Activated CD4-positive, alpha-beta T cell treated with anti-CD3 and anti-CD28 coated beads, Interleukin-2, amount 50 U/mL, for 24 hours (primary cell): ENCODE results near the gene MOGAT3.

ENCODE experiments used
- DNase-seq, 2 donors: peaks; one replicate each; pipeline ENCODE4 v3.0.0-alpha.2; 2020; ENCODE audit warnings: low read depth in 1 of 2, low spot score in 1 of 2

MOGAT3 gene

DNA sequence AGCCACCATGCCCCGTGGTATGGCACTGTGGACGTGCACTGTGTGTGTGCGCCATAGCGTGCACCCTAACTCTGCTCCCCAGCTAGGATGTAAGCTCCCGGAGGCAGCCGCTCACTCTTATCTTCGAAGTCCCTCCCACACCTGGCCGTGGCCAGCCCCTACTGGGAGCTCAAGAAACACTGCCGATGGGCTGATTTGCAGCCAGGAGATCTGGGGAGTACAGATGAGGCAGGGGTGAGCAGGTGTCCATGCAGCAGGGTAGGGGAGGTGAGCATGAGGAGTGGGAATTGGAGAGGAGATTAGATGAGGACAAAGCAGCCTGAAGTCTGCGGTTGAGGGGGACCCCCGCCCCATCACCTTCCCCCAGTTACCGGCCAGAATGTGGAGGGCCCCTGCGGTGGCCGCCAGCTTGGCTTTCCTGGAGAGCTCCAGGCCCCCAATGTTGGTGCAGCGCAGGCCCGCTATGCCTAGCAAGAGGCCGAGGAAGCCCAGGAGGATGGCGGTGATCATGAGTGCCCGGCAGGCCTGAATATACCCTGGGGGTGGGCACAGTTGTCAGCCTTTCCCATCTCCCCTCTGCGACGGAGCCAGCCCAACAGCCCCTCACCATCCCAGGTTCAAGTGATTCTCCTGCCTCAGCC, 33.2 kb upstream of the MOGAT3 start:
- DNase-seq, result no peak

DNA sequence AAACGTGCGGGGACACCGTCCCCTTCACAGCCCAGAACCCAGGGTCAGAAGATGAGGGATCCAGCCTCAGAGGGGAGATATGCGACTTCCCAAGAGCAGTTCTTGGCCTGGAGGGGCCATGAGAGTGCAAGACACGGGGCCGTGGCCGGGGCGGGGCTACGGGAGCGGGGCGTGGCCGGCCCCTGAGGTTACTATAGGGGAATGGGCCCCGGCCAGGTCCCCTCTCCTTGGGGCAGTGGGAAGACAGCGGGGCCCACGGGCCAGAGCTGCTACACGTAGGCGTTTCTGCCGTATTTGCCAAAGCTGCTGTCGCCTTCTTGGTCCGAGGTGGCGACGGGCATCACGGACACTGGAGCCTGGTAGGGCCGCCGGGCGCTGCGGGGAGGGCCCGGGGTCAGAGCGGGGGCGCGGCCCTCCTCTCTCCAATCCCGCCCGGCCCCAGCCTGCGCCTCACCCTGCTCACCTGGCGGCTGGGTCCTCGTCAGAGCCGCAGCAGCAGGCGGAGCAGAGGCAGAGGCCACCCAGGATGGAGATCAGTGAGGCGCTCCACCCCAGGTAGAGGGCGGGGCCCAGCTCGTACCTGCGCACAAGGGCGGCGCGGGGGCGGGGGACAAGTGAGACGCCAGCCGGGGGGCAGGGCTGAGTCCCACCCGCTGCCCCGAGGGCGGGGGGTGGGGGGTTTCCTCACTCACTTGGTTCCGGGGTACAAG, 31.5 kb upstream of the MOGAT3 start:
- DNase-seq, result no peak

DNA sequence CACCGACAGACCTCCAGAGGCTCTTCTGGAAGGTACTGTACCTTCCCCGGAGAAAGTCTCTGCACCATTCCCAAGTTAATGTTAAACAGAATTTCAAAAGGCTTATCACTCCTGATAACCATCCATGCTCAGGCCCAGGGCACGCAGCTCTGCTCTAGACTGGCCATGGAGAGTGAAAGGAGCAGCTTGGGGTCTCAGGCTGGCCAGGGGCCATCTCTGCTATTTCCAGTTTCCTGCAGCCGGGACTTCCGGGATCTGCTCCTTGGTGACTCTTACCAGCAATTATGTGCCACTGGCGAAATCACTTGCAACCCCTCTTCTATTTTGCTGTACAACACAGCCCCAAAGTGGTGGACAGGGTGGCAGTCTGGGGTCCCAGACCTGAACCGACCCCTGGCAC, 30.8 kb upstream of the MOGAT3 start:
- no peak for DNase-seq

DNA sequence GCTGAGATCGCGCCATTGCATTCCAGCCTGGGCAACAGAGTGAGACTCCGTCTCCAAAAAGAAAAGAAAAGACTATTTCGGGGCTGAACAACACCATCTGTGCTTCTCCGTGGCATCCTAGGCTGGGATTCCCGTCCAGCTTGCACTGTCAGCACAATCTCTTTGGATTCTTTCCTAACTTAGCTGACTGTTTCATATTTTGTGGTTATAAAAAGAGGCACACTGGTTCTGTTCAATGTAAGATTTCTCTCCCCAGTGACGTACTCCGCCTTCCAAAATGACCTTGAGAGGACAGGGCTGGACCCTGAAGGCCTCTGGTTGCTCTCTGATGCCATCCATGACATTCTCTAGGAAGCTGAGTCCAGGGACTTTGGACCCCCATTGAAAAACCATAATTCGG, 25.9 kb upstream of the MOGAT3 start:
- DNase-seq, result no peak

DNA sequence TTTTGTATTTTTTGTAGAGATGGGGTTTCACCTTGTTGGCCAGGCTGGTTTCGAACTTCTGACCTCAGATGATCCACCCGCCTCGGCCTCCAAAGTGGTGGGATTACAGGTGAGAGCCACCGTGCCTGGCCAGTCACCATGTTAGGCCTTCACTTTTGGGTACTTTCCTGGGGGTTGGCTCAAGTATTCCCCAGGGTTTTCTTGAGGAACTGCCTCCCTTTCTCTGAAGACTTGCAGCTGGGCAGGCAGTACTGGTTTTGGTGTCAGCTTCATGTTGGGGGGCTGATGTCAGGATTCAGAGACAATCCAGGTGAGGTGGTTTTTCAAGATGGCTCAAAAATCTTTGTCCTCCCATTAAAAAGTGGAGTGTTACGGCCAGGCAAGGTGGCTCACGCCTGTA, 24.8 kb upstream of the MOGAT3 start:
- no peak for DNase-seq

DNA sequence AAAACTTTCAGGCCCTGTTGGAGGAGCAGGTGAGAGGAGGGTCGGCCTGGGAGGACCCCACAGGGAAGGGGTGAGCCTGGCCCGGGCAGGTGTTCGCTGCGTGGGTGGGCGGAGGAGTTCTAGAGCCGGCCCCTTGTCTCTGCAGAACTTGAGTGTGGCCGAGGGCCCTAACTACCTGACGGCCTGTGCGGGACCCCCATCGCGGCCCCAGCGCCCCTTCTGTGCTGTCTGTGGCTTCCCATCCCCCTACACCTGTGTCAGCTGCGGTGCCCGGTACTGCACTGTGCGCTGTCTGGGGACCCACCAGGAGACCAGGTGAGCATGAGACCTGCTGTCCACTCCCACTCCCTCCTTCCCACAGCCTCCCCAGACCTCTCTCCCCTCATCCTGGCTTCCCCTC, 22.7 kb upstream of the MOGAT3 start:
- DNase-seq, result no peak

DNA sequence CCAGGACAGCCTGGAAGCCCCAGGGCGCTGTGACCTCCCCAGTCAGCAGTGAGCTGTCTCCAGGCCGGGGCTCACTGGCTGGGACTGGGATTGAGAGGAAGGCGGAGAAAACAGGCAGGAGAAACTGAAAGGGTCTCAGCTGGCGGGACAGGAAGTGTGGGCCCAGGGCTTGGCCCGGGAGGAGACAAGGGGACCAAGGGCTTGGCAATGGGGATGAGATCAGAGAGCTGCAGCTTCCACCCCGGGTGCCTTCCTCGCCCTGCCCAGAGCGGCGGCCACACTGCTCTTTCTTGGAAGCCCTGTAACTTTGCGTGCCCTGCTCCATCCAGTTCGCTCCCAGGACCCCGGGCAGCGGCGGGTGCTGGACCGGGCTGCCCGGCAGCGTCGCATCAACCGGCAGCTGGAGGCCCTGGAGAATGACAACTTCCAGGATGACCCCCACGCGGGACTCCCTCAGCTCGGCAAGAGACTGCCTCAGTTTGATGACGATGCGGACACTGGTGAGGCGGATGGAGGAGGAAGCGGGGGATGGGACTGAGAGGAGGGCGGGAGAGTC, 21.5 kb upstream of the MOGAT3 start:
- DNase-seq, result no peak

DNA sequence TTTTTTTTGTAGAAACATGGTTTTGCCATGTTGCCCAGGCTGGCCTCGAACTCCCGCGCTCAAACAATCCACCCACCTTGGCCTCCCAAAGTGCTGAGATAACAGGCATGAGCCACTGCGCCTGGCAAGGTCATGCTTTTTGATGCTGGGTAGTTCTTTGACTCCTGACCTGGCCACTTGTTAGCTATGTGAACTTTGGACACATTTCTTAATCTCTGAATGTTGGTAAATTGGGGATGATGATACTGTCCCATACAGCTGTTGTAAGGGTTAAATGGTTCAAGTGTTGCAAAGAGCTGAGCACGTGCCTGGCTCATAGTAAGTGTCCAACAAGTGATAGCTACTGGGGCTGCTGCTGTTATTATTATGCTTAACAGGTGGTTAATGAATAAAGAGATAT, 19.5 kb upstream of the MOGAT3 start:
- DNase-seq, result no peak

DNA sequence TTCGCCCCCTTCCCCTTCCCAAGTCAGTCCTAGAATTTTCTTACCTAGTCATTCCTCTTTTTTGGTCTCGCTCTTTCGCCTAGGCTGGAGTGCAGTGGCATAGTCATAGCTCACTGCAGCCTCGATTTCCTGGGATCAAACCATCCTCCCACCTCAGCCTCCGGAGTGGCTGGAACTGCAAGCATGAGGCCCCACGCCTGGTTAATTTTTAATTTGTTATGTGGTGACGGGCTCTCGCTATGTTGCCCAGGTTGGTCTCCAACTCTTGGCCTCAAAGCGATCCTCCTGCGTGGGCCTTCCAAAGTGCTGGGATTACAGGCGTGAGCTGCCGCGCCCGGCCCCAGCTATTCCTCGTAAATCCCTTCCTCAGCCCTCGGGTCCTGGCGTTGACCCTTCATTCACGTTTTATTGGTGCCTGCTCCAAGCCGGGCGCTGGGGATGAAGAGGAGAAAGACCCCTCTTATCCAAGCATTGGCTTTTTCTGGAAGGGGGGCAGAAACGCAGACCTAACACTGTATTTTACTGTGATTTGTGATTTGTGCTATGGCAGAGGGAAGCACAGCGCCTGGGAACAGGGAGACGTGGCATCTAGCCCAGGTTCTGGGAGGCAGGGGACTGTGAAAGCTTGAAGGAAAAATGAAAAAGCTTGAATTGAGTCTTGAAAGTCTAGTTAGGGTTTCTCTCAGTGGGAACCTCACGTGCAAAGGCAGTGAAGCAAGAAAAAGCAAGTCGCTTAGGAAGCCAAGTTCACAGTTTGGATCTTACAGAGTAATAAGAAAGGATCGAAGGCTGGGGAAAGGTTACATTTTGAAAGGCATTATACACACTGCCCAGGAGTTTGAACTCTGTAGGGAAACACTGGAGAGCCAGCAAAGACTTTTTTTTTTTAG, 17.6 kb upstream of the MOGAT3 start:
- DNase-seq, result no peak

DNA sequence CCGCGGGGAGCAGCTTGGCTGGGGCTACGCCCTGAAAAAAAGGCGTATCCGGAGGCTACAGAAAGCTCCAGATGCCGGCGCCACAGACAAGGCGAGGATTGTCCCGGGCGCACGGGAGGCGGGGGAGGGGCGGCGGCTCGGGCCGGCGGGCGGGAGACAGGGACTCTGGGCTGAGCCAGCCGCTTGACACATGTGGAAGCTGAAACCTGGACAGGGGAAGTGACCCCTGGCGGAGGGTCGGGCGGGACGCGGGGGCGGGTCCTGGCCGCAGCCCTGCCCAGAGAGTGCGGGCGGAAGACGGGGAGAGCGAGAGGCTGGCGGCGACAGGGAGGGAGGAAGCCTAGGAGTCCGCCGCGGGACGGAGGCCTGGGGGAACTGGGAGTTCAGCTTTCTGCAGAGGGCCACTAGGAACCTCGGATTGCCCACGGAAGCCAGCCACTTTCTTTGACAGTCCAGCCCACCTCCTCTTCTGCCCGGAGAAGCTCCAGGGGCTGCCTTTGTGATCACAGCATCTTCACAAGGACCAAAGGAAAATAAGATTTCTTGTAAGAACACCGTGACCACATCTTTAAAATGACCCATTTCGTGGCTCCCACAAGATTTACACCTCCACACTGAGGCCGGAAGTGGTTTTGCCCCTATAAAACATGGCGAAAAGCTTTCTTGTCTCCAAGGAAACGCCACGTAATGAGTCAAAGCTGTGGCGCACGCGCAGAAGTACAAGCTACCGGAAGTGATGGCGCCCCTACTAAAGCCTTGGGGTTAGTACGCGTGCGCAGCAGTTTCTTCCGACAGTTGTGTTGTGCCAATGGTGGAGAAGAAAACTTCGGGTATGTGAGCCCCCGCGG, 16.8 kb upstream of the MOGAT3 start, which contains the start of the genes PLOD3 and ZNHIT1:
TSS of gene PLOD3 (minus strand) at position 194 of the 848 bp plus-strand sequence. CDS start 307 bp downstream, outside the sequence.
TSS of gene ZNHIT1 (plus strand) at position 778 of the 848 bp plus-strand sequence. CDS start at position 809, 31 bp downstream.
- DNase-seq, result peak; percentile 89 to 97

DNA sequence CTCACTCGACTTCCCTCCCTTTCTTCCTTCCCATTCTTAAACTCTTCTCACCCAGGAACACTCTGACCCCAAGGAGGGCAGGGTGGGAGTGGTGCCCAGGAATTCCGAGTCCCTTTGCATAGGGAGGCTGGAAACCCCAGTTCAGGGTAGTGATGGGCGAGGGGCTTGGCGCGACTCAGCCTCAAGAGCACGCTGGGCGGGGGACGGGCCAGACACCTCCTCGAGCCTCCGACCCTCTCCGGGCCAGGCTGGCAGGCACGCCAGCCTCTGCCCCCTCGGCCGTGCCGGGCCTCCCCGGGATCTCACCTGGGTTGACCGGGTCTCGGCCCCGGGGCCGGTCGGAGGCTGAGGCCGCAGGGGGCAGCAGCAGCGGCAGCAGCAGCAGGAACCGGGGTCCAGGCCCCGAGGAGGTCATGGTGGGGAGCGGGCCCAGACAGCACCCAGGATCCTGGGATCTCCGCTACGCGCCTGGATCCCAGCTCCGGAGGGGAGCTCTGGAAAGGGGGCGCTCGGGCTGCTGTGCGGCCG, 16.1 kb upstream of the MOGAT3 start:
- DNase-seq, result no peak

DNA sequence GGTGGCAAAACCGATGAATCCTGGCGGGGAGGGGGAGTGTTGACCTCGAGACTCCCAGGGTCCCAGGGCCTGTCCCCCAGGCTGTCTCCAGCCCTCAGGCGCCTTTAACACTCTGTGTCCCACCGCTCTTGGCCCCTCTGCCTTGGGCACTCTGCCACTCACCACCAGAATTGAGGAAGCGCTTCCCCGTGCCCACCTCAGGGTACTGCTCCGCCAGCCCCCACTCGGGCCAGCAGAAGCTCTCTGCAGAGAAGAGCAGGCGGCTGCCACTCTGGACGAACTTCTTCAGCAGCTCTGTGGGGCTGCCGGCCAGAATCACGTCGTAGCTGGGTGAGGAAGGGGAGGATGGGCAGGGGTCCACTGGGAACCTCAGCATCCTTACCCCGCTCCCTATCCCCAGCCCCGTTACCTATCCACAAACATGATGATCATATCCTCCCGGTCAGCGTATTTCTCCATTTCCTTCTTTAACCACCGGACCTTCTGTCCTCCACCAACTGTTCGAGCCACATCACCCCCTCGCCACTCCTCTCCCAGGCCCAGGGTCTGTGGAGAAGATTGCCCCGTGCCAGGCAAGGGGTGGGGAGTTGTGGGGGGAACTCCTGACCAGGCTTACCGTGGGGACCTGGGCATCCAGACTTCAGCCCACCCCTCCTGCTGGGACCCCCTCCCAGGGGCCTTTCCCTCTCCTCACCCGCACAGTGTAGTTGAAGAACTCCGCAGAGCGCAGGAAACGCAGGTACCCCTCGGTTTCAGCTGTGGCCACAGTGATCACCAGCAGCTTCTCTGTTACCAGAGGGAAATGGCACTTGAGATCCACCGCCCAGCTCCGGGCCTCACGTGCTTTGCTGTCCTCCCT, 15.4 kb upstream of the MOGAT3 start:
- DNase-seq, result no peak

DNA sequence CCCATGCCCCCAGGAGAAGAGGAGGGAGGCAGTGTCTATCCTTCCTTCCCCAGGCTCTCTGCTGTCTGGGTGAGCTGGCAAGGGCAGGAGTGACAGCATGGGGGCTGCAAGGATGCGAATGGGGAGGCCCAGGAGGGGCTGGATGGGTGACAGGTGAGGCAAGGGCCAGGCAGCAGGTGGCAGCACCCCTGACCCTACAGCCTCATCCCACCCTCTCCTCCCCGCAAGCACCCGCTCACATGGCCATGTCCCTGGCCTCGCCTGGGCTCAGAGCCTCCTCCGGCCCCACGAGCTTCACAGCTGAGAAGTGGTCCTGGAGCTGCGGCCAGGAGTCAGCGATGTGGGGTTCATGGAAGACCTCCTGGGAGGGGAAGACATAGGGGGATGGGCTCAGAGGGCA, 11.2 kb upstream of the MOGAT3 start:
- DNase-seq, result no peak

DNA sequence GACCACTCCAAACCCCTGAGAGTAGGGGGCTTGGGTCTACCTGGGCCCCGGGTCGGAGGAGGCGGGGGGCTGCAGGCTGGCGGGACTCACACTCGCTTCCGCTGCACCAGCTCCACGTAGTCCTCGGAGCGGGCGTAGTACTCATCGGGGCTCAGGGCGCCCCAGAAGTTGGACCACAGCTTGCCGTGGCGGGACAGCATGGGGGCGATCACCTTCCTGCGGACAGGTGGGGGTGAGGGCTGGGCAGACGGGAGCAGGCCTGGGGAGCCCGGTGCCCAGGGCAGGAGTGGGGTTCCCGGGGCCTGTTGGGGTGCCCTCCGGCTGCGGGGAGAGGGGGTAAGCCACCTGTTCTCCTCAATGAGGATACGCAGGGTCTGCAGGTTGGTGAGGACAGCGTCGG, 10.7 kb upstream of the MOGAT3 start:
- no peak for DNase-seq

DNA sequence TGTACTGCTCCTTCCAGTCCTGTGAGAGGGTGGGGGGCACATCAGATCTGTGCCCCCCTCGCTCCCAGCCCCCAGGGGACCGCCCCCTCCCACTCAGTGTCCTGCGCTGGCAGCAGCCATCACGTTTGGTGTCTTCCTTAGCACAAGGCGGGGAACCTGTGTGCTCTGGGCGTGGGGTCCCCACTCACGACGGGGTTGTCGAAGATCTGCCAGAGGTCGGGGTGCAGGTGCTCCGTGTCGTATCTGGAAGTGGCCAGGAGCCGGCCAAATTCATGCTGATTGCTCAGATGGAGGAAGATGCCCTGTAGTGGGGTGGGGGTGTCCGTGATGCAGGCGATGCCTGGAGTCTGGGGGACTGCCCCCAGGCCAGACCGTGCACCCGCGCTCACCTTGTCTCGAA, 9.3 kb upstream of the MOGAT3 start:
- DNase-seq, result no peak

DNA sequence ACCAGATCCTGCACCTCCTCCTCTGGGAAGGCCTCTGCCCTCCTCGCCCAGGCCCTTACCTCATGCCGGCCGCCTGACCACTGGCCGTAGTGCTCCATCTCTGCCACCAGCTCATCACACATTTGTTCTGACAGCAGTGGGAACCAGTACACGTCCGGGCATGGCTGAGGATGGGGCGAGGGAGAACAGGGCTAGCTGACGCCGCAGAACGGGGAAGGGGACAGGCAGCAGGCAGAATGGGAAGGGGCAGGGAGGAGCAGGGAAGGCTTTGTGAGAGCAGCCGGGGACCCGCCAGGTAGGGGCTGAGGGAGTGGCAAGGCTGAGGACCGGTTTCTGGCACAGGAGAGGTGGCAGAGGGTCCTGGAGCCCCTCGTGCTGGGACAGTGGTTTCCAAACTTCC, 8.0 kb upstream of the MOGAT3 start:
- no peak for DNase-seq

DNA sequence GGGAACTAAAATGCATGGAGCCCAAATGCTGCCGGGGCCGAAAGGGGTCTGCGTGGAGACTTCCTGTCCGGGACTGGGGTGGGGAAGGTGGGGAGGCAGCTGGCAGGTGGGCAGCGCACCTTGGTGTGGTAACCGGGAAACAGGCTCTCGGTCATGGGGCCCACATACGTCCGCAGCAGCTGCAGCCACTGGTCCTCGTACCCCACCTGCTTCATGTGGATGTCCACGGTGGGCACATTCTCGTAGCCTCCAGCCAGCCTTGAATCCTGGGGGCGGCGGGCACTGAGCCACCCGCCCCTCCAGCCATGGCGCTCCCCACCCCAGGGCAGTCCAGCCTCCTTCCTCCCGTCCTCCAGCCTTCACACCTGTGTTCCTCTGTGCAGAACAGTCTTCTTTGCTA, 6.6 kb upstream of the MOGAT3 start:
- no peak for DNase-seq

DNA sequence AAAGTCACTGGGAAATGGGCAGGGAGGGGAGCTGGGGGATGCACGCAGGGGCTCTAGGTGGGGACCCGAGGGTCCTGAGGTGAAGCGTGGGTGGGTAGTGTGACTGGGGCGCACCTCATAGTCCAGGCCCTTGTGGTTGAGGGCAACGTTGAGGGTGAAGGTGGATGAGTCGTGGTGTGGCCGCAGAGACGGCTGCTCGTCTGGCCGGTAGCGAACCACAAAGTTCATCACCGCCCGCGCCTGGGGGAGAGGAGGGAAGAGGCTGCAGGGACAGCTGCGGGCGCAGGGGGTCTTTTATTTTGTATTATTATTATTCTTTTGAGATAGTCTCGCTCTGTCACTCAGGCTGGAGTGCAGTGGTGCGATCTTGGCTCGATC, 5.8 kb upstream of the MOGAT3 start:
- no peak for DNase-seq

DNA sequence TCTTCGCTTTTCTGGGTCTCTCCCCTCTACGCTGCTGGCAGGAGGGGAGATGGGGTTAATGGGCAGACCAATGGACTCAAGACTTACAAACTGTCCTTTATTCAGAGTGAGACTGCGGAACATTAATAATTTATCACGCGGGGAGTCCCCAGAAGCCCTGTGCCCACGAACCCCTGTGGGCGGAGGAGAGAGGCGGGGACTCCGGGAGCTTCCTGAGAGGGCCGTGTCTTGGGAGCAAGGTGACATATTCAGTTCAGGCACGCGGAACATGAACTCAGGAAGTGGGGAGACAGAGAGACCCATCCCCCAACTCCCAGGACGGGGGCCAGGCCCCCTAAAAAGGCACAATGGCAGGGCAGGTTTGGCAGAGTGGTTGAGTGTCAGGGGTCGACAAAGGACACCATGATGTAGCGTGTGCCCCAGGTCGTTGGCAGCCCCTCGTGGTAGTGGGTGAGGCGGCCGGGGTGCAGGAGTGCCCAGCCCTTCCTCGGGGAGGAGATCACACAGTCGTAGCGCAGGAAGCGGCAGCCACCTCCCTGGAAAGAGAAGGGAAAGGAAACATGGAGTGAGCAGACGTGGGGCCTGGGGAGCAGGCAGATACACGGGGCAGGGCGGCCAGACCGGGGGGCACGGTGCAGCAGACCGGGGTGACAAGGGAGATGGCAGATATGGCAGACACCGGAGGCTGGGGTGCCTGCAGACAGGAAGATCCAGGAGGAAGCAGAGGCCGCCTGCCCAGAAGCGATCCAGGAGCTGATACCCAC, 5.2 kb upstream of the MOGAT3 start:
- DNase-seq, result no peak
